ENCODE measurements around the gene SHOX.

- TF ChIP-seq CTCF (conservative IDR thresholded peaks at IDR 0.05 in 1 of 2, IDR thresholded peaks at IDR 0.05 in 1 of 2; ENCODE audit: extremely low read depth in 1 of 2, insufficient read depth in 1 of 2, low read depth in 1 of 2, low read length in 2 of 2) (no peak), EZH2 (IDR thresholded peaks at IDR 0.05; ENCODE audit: borderline replicate concordance, low read length) (no peak)
Observed at GRCh38 chrX:680062-680461, 49.5 kb downstream of the SHOX start.
